Sigmoid colon (tissue), 4 donors: ENCODE measurements around the gene LCLAT1.

Experiments used
- EP300 ChIP-seq, 4 donors: sonication (generic); formaldehyde crosslinking; IDR thresholded peaks; one replicate each; pipeline ENCODE4 v1.6.1; 2017; ENCODE audit warnings: antibody characterized with exemption in 4 of 4
- POLR2A ChIP-seq, 2 donors: fragments of 450-650 bp; IDR thresholded peaks; one replicate each; pipeline ENCODE4 v1.6.1; 2016; ENCODE audit warnings: antibody characterized with exemption in 2 of 2, mild to moderate bottlenecking in 2 of 2, moderate library complexity in 2 of 2
- POLR2AphosphoS5 ChIP-seq, 4 donors: sonication (generic); formaldehyde crosslinking; IDR thresholded peaks; one replicate each; pipeline ENCODE4 v1.6.1; 2017; ENCODE audit warnings: antibody characterized with exemption in 4 of 4
- TF ChIP-seq, protein P1 (sequence below), 4 experiments: fragments of 450-650 bp in 3 of 4; fragments of 200-600 bp in 1 of 4; IDR thresholded peaks; one replicate each; pipeline ENCODE4 v1.5.1; 2016 to 2019; ENCODE audit warnings: antibody characterized with exemption in 4 of 4, mild to moderate bottlenecking in 3 of 4, moderate library complexity in 2 of 4

DNA sequence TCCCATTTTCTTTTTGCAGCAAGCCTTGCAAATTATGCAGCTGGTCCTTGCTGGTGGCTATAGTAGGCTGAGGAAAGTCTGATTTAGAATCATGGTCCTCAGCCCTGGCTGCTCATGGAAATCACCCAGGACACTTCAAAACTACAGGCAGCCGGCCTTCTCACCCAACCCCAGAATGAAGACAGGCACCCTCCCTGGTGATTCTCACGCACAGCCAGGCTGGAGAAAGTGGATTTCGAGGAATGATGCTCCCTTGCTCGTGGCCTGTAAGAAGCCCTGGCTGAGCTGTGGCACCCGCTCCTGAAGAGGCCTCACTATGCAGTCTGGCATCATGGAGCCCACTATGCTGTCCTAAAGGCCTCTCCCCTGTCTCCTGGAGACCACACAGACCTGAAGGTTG lies 202.8 kb downstream of the LCLAT1 start:
- TF ChIP-seq POLR2AphosphoS5 (IDR thresholded peaks at IDR 0.05), result no peak
- TF ChIP-seq, protein P1, sequence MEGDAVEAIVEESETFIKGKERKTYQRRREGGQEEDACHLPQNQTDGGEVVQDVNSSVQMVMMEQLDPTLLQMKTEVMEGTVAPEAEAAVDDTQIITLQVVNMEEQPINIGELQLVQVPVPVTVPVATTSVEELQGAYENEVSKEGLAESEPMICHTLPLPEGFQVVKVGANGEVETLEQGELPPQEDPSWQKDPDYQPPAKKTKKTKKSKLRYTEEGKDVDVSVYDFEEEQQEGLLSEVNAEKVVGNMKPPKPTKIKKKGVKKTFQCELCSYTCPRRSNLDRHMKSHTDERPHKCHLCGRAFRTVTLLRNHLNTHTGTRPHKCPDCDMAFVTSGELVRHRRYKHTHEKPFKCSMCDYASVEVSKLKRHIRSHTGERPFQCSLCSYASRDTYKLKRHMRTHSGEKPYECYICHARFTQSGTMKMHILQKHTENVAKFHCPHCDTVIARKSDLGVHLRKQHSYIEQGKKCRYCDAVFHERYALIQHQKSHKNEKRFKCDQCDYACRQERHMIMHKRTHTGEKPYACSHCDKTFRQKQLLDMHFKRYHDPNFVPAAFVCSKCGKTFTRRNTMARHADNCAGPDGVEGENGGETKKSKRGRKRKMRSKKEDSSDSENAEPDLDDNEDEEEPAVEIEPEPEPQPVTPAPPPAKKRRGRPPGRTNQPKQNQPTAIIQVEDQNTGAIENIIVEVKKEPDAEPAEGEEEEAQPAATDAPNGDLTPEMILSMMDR (IDR thresholded peaks at IDR 0.05), result no peak
- no peak for TF ChIP-seq POLR2A (IDR thresholded peaks at IDR 0.05)
- TF ChIP-seq EP300 (IDR thresholded peaks at IDR 0.05), result no peak
